Left hindlimb (tissue), 1 donor: ENCODE results near the gene TMEM209.
"Not testable (repeated sequence)": the region's sequence is repeated elsewhere in the genome, so short reads cannot be mapped to it uniquely, and the experiment has no call there.

ENCODE experiments used
- DNase-seq: peaks from one replicate; pipeline ENCODE4 v3.0.0-alpha.2; 2018

TMEM209 gene

DNA sequence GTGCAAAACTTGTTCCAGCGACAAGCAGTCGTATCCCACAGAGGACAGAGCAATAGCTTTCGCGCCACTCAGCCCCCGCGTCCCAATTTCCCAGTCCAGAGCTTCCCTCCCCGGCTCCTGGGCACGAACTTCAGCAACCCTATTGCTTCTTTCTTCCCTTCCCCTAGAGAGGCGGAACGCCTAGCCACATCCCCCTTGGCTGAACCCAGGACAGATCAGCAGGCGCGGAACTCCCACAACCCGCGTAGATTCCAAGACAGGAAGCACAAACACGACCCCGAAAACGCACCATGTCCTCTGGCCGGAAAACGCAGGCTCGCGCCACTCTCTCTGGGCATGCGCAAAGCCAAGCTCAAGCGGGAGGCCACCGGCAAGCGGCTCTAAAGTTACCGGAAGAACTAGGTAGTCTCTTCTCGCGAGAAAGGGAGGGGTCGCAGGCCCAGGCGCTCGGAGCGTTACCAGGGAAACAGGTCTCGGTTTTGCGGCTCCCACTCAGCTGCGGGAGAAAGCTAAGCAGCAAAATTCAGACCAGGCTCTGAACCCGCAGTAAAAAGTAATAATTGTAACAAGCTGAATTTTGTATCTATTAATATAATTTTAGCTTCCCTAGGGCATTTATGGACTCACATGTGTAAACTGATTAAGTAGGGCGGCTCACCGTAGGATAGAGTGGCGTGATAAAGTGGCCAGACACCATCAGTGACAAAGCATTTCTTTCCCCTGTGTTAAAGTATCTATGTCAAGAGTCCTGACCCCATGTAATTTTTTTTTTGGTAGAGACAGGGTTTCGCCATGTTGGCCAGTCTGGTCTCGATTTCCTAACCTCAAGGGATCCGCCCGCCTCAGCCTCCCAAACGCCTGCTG, at the start of gene TMEM209:
Gene TMEM209, minus strand, starts transcription at position 323 of the 864 bp plus-strand sequence. Its CDS starts 31 bp downstream, at position 292.
- peak; percentile 99 for DNase-seq

DNA sequence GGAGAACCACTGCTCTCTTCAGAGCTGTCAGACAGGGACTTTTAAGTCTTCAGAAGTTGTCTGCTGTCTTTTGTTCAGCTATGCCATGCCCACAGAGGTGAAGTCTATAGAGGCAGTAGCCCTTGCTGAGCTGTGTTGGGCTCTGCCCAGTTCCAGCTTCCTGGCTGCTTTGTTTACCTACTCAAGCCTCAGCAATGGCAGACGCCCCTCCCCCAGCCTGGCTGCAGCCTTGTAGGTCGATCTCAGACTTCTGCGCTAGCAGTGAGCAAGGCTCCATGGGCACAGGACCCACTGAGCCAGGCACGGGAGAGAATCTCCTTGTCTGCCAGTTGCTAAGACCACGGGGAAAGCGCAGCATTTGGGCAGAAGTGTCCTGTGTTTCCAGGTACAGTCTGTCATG, 49.3 kb upstream of the TMEM209 start:
- DNase-seq, result no peak

- not testable (repeated sequence) for DNase-seq
These were observed 44.4 kb upstream of the TMEM209 start for GRCh38 chr7:130249626-130250025.

DNA sequence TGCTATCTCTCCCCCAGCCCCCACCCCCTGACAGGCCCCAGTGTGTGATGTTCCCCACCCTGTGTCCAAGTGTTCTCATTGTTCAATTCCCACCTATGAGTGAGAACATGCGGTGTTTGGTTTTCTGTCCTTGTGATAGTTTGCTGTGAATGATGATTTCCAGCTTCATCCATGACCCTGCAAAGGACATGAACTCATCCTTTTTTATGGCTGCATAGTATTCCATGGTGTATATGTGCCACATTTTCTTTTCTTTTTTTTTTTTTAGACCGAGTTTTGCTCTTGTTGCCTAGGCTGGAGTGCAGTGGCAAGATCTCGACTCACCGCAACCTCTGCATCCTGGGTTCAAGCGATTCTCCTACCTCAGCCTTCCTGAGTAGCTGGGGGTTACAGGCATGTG, 43.6 kb upstream of the TMEM209 start:
- DNase-seq, result not testable (repeated sequence)

DNA sequence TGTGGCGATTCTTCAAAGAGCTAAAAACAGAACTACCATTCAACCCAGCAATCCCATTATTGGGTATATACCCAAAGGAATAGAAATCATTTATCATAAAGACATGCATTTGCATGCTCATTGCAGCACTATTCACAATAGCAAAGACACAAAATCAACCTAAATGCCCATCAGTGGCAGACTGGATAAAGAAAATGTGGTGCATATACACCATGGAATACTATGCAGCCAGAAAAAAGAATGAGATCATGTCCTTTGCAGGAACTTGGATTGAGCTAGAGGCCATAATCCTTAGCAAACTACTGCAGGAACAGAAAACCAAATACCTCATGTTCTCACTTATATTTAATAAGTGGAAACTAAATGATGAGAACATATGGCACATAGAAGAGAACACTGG, 41.3 kb upstream of the TMEM209 start:
- DNase-seq, result not testable (repeated sequence)

- not testable (repeated sequence) for DNase-seq
These were observed 38.3 kb upstream of the TMEM209 start for GRCh38 chr7:130243486-130243885.

- DNase-seq, result no peak
These were observed 37.2 kb upstream of the TMEM209 start for GRCh38 chr7:130242198-130243014.

GRCh38 chr7:130240240-130240639, 35.0 kb upstream of the TMEM209 start:
- no peak for DNase-seq

- not testable (repeated sequence) for DNase-seq
These were observed 31.2 kb upstream of the TMEM209 start for GRCh38 chr7:130236361-130236760.

GRCh38 chr7:130234078-130234477, 28.9 kb upstream of the TMEM209 start:
- no peak for DNase-seq

GRCh38 chr7:130232209-130232608, 27.0 kb upstream of the TMEM209 start:
- DNase-seq, result no peak

GRCh38 chr7:130231792-130232191, 26.6 kb upstream of the TMEM209 start:
- DNase-seq, result no peak

- not testable (repeated sequence) for DNase-seq
These were observed 24.8 kb upstream of the TMEM209 start for GRCh38 chr7:130229981-130230380.

DNA sequence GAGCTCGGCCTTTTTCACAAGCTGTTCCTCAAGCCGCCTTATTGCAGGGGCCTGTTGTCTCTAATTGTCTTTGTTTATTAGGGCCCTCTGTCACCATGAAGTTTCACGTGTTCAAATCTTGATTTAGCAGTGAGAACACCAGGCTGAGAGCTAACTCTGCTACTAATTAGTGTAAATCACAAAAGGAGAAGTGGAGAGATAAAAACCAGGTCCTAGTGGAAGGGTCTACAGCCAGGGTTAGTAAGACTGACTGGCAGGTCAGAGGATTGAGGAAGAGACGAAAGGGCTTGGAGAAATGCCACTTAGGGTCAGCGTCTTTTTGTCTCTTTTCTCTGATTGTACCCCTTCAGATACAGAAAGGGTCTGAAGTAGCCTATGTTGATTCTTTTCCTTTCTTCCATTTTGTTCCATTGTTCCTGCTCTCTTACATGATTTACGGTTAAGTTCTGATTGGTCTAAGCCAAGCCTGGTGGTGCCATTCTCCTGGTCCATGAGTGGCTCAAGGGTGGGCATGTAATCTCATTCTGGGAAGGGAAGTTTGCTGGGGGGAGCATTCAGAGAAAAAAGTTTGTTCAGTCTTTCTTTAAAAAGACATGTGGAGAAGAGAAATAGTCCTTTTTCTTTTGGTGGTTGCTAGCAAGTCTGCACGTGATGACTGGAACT, 23.8 kb upstream of the TMEM209 start:
- no peak for DNase-seq

DNA sequence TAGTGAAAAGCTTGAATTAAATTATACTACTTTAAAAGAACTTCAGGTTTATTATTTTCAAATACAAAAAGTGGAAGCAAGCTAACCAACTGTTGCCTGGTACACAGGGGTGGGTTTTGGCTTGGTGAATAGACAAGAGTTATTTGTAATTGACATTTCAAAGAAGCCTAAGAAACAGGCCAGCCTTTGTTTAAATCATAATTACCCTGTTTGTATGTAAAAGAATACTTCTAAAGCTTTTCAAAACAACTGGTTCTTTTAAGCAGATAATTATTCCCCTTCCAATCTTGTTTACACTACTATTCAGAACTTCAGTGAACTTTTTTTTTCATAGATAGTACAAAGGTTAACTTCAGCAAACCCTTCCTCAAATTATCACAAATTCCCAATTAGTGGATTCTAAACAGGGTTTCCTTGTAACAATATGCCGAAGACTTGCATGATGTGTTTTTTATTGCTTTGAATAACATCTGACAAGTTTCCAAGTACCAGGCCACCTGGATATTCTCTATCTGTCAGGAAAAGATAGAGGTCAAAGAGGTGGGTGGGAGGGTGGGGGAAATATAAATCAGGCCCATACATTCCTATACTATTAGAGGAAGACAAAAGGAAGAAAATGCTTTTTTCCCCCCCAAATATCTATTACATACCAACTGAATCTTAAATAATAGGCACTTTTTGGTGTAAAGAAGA, 22.8 kb upstream of the TMEM209 start:
- no peak for DNase-seq

DNA sequence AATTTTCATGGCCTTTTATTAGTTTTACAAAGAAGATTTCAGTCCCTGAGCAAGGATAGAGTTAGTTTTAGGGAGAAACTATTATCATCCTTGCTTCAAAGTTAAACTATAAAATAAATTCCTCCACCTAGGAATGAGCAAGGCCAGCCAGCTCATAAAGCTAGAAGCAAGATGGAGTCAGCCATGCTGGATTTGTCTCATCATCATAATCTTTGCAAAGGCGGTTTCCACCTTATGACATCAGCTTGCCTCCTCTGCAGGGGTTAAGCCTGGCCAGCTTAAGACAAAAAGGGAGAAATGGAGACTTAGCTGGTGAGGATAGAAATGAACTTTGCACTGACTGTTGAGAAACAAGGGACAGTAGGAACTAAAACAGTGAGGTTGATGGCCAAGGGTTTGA, 21.1 kb upstream of the TMEM209 start:
- no peak for DNase-seq

GRCh38 chr7:130224923-130225322, 19.7 kb upstream of the TMEM209 start:
- not testable (repeated sequence) for DNase-seq

DNA sequence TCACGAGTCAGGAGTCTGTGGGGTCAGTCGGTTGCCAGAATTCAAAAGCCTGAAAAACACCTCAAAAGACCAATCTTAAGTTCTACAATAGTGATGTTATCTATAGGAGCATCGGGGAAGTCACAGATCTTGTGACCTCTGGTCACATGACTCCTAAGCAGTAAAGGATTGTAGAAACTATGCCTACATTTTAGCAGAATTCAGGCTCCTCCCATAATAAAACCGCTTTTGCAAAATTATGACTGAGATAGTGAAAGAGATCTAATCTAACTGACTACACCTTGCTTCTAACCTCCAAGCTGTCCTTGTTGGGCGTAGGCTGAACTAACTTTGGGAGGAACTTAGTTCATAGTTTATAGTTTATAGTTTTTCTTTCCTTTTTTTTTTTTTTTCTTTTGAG, 19.0 kb upstream of the TMEM209 start:
- DNase-seq, result no peak

- no peak for DNase-seq
These were observed 18.4 kb upstream of the TMEM209 start for GRCh38 chr7:130223646-130224045.

DNA sequence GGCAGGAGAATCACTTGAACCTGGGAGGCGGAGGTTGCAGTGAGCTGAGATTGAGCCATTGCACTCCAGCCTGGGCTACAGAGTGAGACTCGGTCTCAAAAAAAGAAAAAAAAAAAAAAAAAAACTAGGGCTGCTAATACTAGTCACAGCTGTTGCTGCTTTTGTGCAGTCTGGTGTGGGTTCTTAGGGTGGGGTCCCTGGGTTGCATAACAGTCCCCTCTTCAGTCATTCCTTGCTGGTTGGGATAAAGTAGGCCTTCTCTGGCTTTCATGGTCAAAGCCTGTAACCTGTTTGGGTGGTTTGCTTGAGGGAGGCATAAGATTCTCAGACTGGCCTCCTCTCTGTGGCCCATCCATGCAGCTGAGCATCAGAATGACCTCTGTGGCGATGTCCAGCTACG, 16.5 kb upstream of the TMEM209 start:
- DNase-seq, result no peak

GRCh38 chr7:130219871-130220270, 14.7 kb upstream of the TMEM209 start:
- DNase-seq, result no peak

DNA sequence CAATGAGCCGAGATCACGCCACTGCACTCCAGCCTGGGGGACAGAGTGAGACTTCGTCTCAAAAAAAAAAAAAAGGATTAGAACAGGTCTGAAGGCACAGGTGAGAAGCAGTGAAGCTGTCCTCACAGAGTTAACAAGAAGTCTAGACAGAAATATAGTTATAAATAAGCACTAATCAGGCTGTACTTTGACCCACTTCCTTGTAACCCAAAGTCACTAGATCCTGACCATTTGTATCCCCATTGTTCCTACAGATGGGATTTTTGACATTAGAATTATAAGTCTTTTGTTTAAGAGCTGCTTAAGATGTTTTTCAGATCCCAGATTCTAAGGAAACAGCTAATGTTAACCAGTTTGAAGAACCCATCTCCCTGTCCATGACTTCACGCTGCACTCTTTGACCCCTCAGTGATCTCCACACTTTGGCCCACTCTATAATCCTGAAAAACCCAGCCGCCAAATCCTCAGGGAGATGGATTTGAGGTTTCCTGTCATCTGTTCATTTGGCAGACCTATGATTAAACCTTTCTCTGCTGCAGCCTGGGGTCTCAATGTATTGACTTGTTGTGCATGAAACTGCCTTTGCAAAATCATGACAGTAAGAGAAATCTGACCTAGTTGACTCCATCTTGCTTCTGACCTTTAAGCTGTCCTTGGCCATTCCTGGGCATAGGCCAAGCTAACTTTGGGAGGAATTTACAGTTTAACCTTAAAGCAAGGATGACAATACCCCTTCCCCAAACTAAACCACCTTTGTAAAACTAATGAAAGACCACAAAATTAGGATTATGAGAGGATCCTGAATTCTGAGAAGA, 13.8 kb upstream of the TMEM209 start:
- DNase-seq, result no peak
